Limb (tissue), 2 donors: ENCODE measurements around the gene PCDHGB2.
"Not testable (repeated sequence)": the region's sequence is repeated elsewhere in the genome, so short reads cannot be mapped to it uniquely, and the experiment has no call there.

Experiments used
- DNase-seq, 2 donors: peaks; one replicate each; pipeline ENCODE4 v3.0.0-alpha.2; 2016; ENCODE audit errors: extremely low spot score in 2 of 2

The PCDHGB2 gene

GRCh38 chr5:141359790-141360426 is at the start of gene PCDHGB2:
TSS of gene PCDHGB2 (plus strand) at chr5:141359994. CDS start at chr5:141360136, 142 bp downstream.
- no peak for DNase-seq

- DNase-seq = no peak
Observed at GRCh38 chr5:141313711-141314110, 46.1 kb upstream of the PCDHGB2 start.

GRCh38 chr5:141316963-141317362 is 42.8 kb upstream of the PCDHGB2 start:
- DNase-seq = not testable (repeated sequence)

GRCh38 chr5:141319202-141319601 is 40.6 kb upstream of the PCDHGB2 start:
- DNase-seq = no peak

- no peak for DNase-seq
Observed at GRCh38 chr5:141319699-141320098, 40.1 kb upstream of the PCDHGB2 start.

- peak; percentile 90 to 95 for DNase-seq
Observed at GRCh38 chr5:141320225-141321169, 39.3 kb upstream of the PCDHGB2 start, which contains the start of gene TAF7. TSS of gene TAF7 (minus strand) at chr5:141320784. CDS start at chr5:141320044, 740 bp downstream.

GRCh38 chr5:141322261-141322660 is 37.5 kb upstream of the PCDHGB2 start:
- DNase-seq = no peak

GRCh38 chr5:141326088-141326854 is 33.5 kb upstream of the PCDHGB2 start:
- peak in 1 of 2 donors; percentile 36 for DNase-seq

GRCh38 chr5:141328231-141328630 is 31.6 kb upstream of the PCDHGB2 start:
- DNase-seq = no peak

- no peak for DNase-seq
Observed at GRCh38 chr5:141330299-141331080, 29.3 kb upstream of the PCDHGB2 start, which contains the start of gene PCDHGA1. TSS of gene PCDHGA1 (plus strand) at chr5:141330514.

- DNase-seq = not testable (repeated sequence)
Observed at GRCh38 chr5:141332571-141332970, 27.2 kb upstream of the PCDHGB2 start.

- DNase-seq = peak; percentile 2 to 36
Observed at GRCh38 chr5:141338538-141339306, 21.1 kb upstream of the PCDHGB2 start, which contains the start of gene PCDHGA2. TSS of gene PCDHGA2 (plus strand) at chr5:141338760.

- not testable (repeated sequence) for DNase-seq
Observed at GRCh38 chr5:141340781-141341354, 18.9 kb upstream of the PCDHGB2 start.

- DNase-seq = no peak
Observed at GRCh38 chr5:141342773-141343172, 17.0 kb upstream of the PCDHGB2 start.

GRCh38 chr5:141343242-141343952 is 16.4 kb upstream of the PCDHGB2 start, which contains the start of gene PCDHGA3:
TSS of gene PCDHGA3 (plus strand) at chr5:141343829. CDS start at chr5:141344034, 205 bp downstream.
- peak in 1 of 2 donors; percentile 7 for DNase-seq

GRCh38 chr5:141343953-141344463 is 15.8 kb upstream of the PCDHGB2 start:
- no peak for DNase-seq

GRCh38 chr5:141345327-141345726 is 14.5 kb upstream of the PCDHGB2 start:
- no peak for DNase-seq

- DNase-seq = not testable (repeated sequence)
Observed at GRCh38 chr5:141346017-141346416, 13.8 kb upstream of the PCDHGB2 start.
